ENCODE data around the gene KRT222.

KRT222 gene

DNA sequence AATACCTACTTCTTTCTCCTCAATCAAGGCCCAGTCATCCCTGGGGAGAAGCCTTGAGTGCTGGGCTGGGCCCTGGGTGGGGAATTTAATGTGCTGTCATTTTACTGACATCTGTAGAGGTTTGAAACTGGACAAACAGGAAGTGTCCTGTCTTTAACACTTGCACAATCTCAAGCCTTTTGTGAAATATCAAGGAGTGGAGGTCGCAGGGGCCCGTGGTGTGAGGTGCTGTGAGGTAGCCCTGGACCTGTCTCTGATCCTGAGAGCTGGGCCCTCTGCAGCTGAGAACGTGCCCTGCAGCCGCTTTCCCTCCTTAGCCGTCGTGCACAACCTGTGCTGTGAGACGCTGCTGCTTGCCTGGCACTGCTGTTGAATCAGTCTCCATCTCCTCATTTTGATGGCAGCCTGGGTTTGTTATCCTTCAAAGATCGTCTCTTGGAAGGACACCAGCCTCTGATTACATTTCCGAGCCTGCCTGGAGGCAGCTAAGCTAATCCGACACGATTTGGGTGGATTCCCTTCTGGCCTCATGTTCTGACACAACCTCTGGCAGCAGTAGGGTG is 47.2 kb downstream of the KRT222 start:
- TF ChIP-seq, protein P1, sequence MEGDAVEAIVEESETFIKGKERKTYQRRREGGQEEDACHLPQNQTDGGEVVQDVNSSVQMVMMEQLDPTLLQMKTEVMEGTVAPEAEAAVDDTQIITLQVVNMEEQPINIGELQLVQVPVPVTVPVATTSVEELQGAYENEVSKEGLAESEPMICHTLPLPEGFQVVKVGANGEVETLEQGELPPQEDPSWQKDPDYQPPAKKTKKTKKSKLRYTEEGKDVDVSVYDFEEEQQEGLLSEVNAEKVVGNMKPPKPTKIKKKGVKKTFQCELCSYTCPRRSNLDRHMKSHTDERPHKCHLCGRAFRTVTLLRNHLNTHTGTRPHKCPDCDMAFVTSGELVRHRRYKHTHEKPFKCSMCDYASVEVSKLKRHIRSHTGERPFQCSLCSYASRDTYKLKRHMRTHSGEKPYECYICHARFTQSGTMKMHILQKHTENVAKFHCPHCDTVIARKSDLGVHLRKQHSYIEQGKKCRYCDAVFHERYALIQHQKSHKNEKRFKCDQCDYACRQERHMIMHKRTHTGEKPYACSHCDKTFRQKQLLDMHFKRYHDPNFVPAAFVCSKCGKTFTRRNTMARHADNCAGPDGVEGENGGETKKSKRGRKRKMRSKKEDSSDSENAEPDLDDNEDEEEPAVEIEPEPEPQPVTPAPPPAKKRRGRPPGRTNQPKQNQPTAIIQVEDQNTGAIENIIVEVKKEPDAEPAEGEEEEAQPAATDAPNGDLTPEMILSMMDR (conservative IDR thresholded peaks at IDR 0.05; ENCODE audit: low read depth, low read length), result no peak
- no peak overlapping the region for H3K4me3 ChIP-seq (ENCODE audit: low read length)
- no peak for DNase-seq (ENCODE audit: low read depth)

DNA sequence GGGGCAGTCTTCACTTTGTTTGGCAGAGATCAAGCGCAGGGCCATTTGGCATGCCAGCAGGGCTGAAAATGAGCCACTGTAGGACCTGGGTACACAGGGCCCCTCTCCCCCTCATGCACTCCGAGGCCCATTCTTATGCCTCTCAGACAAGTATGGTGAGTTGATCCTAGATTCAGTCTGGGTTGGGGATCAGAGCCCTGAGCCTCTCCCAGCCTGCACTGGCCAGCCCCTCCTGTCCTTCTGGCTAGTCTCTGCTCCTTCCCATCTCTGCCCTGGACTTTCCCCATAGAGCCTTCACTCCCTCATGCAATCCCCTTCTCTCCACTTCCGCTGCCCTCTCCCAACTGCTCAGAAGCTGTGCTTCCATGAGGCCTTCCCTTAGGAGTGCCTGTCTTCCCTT is 48.4 kb downstream of the KRT222 start:
- no peak for DNase-seq (ENCODE audit: low read depth)
- H3K4me3 ChIP-seq (ENCODE audit: low read length), result no peak overlapping the region
- TF ChIP-seq, protein P1 (conservative IDR thresholded peaks at IDR 0.05; ENCODE audit: low read depth, low read length), result no peak

DNA sequence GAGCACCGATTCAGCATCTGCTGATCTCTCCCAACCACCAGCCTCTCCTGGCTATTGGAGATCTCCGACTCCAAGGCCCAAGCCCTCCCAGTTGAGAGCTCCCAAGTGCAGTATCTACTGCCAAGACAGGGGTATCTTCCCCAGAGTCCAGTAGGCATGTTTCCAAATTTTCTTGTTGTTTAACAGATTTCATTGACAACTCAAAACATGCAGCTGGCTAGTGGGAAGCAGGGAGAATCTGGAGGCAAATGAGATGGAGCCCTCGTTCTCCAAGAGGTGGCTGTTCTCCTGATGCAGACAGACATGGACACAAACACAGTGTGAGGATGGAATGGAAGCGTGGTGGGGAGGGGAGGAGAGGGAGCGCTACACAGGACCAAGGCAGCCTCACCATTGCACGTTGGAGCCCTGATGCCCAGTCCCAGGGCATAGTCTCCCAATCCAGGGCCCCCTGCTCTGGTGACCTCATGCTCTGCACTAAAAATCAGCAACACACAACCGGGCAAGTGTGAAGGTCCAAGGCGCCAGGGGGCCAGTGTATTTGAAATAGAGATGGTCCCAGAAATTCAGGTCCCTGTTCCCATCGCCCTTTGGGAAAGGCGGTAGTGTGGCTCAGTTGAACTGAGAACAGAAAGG is 49.0 kb downstream of the KRT222 start:
- no peak for DNase-seq (ENCODE audit: low read depth)
- TF ChIP-seq, protein P1 (conservative IDR thresholded peaks at IDR 0.05; ENCODE audit: low read depth, low read length), result no peak

DNA sequence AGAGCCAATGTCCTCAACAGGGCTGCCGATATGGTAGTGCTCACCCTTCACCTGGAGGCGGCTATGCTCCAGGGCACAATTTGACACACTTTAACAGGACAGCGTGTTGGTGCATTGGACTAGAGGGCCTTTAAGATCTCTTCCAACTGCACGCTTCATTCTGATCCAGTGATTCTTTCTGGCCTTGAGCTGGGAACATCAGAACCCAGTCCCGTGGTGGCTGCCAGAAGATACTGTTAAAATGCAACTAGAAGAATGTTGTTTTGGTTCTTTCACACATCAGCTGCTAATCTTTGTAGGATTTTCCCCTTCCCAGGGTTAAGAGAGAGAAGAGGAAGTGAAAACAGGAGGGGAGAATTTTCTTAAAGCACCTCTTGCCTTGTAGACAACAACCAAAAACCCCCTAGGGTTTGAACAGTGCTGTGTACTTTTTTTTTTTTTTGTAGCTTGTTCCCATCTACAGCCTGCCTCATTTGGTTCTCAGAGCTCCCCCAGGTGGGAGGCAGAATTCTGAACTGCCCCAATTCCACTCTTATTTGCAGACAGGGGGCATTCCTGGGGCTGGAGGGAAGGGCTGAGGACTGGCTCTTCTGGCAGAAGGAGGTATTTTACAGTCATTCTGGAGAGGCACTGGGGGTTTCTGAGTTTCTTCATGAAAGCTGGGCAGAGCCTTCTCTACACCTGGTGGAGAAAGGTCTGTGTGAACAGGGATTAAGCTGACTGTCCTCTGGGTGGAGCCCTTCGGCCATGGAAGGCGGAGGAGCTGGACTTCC is 49.7 kb downstream of the KRT222 start:
- peak; percentile 8 for DNase-seq (ENCODE audit: low read depth)
- TF ChIP-seq, protein P1 (conservative IDR thresholded peaks at IDR 0.05; ENCODE audit: low read depth, low read length), result peak; percentile 48
- no peak overlapping the region for H3K4me3 ChIP-seq (ENCODE audit: low read length)

More for the DNA sequence above, 49.0 kb downstream of the KRT222 start:
- no peak overlapping the region for H3K4me3 ChIP-seq (ENCODE audit: low read length)

DNA sequence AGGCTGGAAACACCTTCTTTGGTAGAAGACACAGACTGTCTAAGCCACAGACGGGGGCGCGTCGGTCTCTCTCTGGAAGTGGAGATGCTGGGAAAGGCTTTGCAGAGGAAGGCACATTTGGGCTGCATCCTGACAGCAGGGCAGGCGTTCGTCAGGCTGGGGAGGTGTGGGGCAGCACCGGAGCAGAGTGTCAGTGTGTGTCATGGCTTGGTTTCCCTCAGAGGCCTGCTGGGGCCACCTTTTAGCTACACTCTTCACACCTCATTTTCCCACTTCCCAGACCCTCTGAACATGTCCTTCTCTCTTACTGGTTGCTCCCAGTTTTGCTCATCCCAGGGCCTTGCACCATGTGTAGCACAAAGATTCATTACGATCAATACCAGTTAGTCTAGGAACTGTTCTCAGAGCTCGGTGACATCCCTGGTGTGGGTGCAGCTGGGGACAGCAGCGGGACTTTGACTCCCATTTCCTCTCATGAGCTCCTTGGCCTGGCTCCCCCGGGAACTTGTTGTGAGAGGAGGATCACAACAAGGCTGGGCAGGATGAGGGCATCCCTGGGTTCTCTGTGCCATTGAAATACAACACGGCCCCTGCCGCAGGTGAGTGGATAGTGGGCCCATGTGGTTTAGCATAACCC is 50.4 kb downstream of the KRT222 start:
- TF ChIP-seq, protein P1 (conservative IDR thresholded peaks at IDR 0.05; ENCODE audit: low read depth, low read length), result no peak
- H3K4me3 ChIP-seq (ENCODE audit: low read length), result no peak overlapping the region
- DNase-seq (ENCODE audit: low read depth), result no peak

DNA sequence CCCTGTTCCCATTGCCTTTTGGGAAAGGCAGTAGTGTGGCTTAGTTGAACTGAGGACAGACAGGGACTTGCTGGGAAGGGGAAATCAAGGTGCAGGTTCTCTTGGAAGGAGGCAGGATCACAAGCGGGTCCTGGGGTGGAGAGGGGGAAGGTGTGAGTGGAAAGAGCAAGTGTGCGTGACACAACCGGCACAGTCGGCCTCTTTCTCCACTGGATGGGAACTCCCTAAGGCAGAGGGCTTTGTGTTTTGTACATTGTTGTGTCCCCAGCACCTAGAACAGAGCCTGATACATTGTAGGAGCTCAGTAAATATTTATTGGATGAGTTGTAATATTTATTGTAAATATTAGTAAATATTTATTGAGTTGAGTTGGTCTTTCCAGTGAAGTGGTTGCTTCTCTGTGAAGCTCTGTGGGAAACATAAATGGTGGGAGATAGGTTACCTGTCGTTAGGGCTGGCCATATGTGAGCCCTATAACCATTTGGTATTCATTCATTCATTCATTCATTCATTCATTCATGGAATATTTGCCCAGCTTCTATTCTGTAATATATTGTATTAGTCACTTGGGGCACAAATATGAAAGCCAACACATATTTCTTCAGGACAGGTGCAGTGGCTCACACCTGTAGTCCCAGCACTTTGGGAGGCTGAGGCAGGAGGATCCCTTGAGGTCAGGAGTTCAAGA is 51.4 kb downstream of the KRT222 start:
- DNase-seq (ENCODE audit: low read depth), result no peak
- TF ChIP-seq, protein P1 (conservative IDR thresholded peaks at IDR 0.05; ENCODE audit: low read depth, low read length), result no peak
- no peak overlapping the region for H3K4me3 ChIP-seq (ENCODE audit: low read length)
